ENCODE measurements around the gene TSPAN9.

TSPAN9 gene

DNA sequence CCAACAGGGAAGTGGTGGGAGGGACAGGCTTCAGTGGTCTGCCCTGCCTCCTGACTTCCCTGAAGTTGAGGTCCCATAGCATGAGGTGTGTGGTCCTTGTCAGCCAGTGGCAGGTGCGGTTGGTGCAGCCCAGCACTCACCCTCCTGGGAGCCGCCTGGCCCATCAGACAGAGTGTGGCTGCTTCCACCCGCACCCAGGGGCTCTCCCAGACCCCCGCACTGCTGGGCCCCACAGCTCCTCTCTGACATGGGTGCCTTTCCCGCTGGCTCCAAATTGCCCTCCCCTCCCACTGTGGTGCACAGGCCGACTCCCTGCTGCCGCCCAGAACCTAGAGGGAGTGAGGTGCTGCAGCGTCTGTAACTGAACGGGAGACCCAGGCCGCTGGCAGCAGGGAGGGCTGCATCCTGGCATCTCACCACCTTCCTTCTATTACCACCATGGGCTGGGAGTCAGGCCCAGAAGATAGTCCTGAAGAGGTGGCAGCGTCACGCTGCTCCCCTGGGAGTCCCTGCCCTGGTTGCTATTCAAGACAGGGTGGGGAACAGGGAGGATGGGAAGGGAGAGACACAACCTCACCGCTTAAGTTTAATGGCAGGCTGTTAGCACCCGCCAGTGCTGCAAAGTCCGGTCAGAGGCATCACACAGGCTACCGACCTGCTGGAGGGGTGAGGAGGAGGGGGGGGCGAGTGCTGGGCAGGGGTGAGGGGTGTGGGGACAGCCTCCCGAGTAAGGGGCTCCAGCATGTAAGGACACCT is 233.3 kb downstream of the TSPAN9 start:
- no peak overlapping the region for H3K27ac ChIP-seq (ENCODE audit: low read depth in 2 of 2, low read length in 2 of 2)
- H3K9ac ChIP-seq (ENCODE audit: low read depth in 1 of 2, low read length in 2 of 2) = no peak overlapping the region

DNA sequence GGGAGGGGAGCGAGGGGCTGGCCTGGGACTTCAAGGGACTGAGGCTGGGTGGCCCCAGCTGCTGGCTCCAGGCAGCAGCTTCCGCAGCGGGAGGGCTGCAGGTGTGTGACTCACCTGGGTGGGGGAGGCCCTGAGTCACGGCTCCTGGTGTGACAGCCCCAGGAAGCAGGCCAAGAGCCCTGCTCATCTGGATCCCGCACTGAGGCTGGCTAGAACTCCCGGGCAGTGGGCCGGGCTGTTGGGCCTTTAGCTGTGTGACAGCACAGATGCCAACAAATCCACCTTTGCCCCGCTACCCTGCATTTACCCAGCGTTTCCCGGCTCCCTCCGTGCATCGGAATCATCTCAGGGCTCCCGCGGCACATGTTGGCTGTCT is 233.8 kb downstream of the TSPAN9 start:
- Histone ChIP-seq H3K4me1 (ENCODE audit: control insufficient read depth in 2 of 2, insufficient read depth in 2 of 2, low read length in 2 of 2) (no peaks in the 10 kb centered on the region), H3K27ac (ENCODE audit: low read depth in 2 of 2, low read length in 2 of 2) (no peak overlapping the region), H3K36me3 (ENCODE audit: control insufficient read depth in 2 of 2, insufficient read depth in 2 of 2, low read length in 2 of 2) (no peaks in the 10 kb centered on the region), H3K27me3 (ENCODE audit: control insufficient read depth in 2 of 2, insufficient read depth in 2 of 2, low read length in 2 of 2) (peaks cover 5% of the 10 kb centered on the region in 2 donors), H3K9me3 (ENCODE audit: control insufficient read depth in 2 of 2, low read length in 2 of 2) (no peaks in the 10 kb centered on the region), H3K4me3 (ENCODE audit: low read length in 2 of 2) (no peak overlapping the region), H3K9ac (ENCODE audit: low read depth in 1 of 2, low read length in 2 of 2) (no peak overlapping the region)

More for the DNA sequence above, 233.3 kb downstream of the TSPAN9 start:
- Histone ChIP-seq H3K9me3 (ENCODE audit: control insufficient read depth in 2 of 2, low read length in 2 of 2) (no peaks in the 10 kb centered on the region), H3K27me3 (ENCODE audit: control insufficient read depth in 2 of 2, insufficient read depth in 2 of 2, low read length in 2 of 2) (peaks cover 5% of the 10 kb centered on the region in 2 donors), H3K36me3 (ENCODE audit: control insufficient read depth in 2 of 2, insufficient read depth in 2 of 2, low read length in 2 of 2) (no peaks in the 10 kb centered on the region), H3K4me1 (ENCODE audit: control insufficient read depth in 2 of 2, insufficient read depth in 2 of 2, low read length in 2 of 2) (no peaks in the 10 kb centered on the region), H3K4me3 (ENCODE audit: low read length in 2 of 2) (no peak overlapping the region)

DNA sequence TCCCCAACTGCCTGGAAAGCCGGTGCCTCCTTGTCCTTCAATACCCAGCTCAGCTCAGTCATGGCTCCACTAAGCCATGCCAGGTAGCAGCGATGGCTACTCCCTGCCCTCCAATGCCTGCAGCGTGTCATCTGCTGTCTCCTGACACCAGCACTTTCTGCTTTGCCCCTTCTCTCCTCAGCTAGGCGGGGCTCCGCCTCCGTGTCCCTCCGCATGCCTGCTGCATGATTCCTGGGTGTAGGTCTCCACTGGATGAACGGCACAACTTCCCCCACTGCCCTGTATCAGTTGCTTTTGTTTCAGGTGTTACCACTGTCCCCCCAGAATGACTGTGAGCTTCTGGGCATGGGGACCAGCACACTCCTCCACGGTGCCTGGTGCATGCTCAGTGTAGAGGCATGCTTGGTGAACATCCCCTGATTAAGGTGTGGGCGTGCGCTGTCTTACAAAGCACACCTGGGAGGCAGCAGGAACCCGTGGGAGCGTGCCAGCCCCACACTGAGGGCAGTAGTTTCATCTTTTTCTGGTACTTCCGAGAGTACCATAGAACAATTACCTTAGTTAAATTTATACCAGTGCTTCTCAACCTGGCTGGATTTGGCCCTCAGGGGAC is 234.4 kb downstream of the TSPAN9 start:
- H3K36me3 ChIP-seq (ENCODE audit: control insufficient read depth in 2 of 2, insufficient read depth in 2 of 2, low read length in 2 of 2) = no peaks in the 10 kb centered on the region
- no peak overlapping the region for H3K4me3 ChIP-seq (ENCODE audit: low read length in 2 of 2)
- no peak overlapping the region for H3K27ac ChIP-seq (ENCODE audit: low read depth in 2 of 2, low read length in 2 of 2)
- peaks cover 5% of the 10 kb centered on the region in 2 donors for H3K27me3 ChIP-seq (ENCODE audit: control insufficient read depth in 2 of 2, insufficient read depth in 2 of 2, low read length in 2 of 2)
- H3K4me1 ChIP-seq (ENCODE audit: control insufficient read depth in 2 of 2, insufficient read depth in 2 of 2, low read length in 2 of 2) = no peaks in the 10 kb centered on the region
- H3K9me3 ChIP-seq (ENCODE audit: control insufficient read depth in 2 of 2, low read length in 2 of 2) = no peaks in the 10 kb centered on the region
- H3K9ac ChIP-seq (ENCODE audit: low read depth in 1 of 2, low read length in 2 of 2) = no peak overlapping the region

DNA sequence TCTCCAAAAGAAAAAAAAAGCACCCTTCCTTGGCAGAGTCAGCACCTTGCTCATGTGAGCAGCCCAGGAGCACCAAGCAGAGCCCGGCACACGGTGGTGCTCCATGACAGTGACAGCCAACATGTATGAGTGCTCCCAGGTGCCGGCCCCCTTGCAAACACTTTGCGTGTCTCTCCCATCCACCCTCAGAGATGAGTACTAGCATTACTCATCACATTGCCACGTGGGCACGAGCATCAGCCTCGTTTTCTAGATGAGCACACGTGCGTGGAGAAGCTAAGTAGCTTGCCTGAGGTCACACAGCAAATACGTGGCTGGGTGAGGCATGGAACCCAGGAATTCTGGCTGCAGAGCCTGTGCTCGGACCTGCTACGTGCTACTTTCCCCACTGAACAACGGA is 235.9 kb downstream of the TSPAN9 start:
- no peak overlapping the region for H3K27ac ChIP-seq (ENCODE audit: low read depth in 2 of 2, low read length in 2 of 2)
- H3K36me3 ChIP-seq (ENCODE audit: control insufficient read depth in 2 of 2, insufficient read depth in 2 of 2, low read length in 2 of 2) = no peaks in the 10 kb centered on the region
- H3K9me3 ChIP-seq (ENCODE audit: control insufficient read depth in 2 of 2, low read length in 2 of 2) = no peaks in the 10 kb centered on the region
- no peaks in the 10 kb centered on the region for H3K4me1 ChIP-seq (ENCODE audit: control insufficient read depth in 2 of 2, insufficient read depth in 2 of 2, low read length in 2 of 2)
- H3K4me3 ChIP-seq (ENCODE audit: low read length in 2 of 2) = no peak overlapping the region
- H3K27me3 ChIP-seq (ENCODE audit: control insufficient read depth in 2 of 2, insufficient read depth in 2 of 2, low read length in 2 of 2) = peaks cover 5% of the 10 kb centered on the region in 2 donors
- no peak overlapping the region for H3K9ac ChIP-seq (ENCODE audit: low read depth in 1 of 2, low read length in 2 of 2)

DNA sequence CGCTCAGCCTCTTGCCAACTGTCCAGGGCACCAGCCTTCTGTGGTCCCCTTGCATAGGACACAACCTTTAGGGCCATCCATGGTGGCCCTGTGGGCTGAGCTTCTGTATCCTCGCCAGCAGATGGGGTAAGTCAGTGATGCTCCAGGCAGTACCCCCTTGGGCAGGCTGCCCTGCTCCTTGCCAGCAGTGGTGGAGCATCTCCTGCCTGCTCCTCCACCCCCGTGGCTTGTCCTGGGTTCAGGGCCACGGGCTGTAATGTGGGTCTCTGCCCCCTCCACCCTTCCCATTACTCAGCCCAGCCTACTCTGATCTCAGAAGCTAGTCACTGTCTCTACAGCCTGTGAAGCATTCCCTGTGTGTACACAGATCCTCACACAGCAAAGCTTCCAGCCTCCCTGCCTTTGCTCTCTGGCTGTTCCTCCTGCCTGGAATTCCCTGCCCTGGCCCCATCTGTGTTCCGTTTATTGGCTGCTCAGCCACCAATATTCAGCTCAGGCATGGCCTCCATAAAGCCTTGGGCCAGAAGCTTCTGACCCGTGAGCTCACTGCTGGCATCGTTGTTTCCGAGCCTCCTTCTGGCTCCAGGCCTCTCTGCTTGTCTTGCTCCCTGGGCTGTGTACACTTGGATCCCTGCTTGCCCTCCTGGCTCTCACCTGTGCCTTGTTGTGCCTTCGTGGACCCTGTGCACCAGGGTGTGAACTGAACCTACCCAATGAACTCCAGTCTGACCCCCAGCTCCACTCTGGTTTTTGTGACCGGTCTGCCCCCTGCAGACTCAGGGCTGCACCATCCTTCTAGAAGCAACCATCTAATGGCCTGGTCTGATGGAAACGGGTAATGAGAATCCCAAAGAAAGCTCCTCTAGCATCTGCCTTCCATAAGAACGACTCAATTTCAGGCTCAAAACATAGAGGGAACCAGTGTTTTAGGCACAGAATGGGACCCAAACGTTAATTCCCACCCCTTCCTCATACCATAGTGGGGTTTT is 236.8 kb downstream of the TSPAN9 start:
- Histone ChIP-seq H3K9ac (ENCODE audit: low read depth in 1 of 2, low read length in 2 of 2) (no peak overlapping the region), H3K27me3 (ENCODE audit: control insufficient read depth in 2 of 2, insufficient read depth in 2 of 2, low read length in 2 of 2) (peaks cover 0 to 5% of the 10 kb centered on the region in 2 donors), H3K4me3 (ENCODE audit: low read length in 2 of 2) (no peak overlapping the region), H3K27ac (ENCODE audit: low read depth in 2 of 2, low read length in 2 of 2) (no peak overlapping the region), H3K4me1 (ENCODE audit: control insufficient read depth in 2 of 2, insufficient read depth in 2 of 2, low read length in 2 of 2) (no peaks in the 10 kb centered on the region), H3K9me3 (ENCODE audit: control insufficient read depth in 2 of 2, low read length in 2 of 2) (no peaks in the 10 kb centered on the region), H3K36me3 (ENCODE audit: control insufficient read depth in 2 of 2, insufficient read depth in 2 of 2, low read length in 2 of 2) (no peaks in the 10 kb centered on the region)

DNA sequence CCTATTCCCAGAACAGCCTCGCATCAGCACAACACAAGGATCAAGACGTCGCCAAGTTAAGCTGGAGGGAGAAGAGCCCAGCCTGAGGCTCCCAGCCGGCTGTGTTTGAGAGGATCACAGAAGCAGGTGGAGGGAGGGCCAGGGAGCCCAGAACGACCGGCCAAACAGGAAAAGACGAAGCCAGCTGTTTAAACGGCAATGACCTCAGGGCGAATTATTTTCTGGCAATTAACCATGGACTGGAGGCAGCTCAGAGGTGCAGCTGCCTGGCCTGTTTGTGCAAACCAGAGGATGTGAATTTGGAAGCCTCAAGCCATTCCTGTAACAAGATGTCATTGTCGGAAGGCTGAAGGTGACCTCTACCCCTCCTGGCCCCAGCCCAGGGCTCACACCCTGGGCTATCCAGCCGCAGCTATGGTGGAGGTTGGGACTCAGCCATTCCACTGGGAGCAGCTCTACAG is 238.1 kb downstream of the TSPAN9 start:
- Histone ChIP-seq H3K27me3 (ENCODE audit: control insufficient read depth in 2 of 2, insufficient read depth in 2 of 2, low read length in 2 of 2) (peaks cover 0 to 2% of the 10 kb centered on the region in 2 donors), H3K36me3 (ENCODE audit: control insufficient read depth in 2 of 2, insufficient read depth in 2 of 2, low read length in 2 of 2) (no peaks in the 10 kb centered on the region), H3K9me3 (ENCODE audit: control insufficient read depth in 2 of 2, low read length in 2 of 2) (no peaks in the 10 kb centered on the region), H3K9ac (ENCODE audit: low read depth in 1 of 2, low read length in 2 of 2) (no peak overlapping the region), H3K4me3 (ENCODE audit: low read length in 2 of 2) (no peak overlapping the region), H3K4me1 (ENCODE audit: control insufficient read depth in 2 of 2, insufficient read depth in 2 of 2, low read length in 2 of 2) (no peaks in the 10 kb centered on the region), H3K27ac (ENCODE audit: low read depth in 2 of 2, low read length in 2 of 2) (no peak overlapping the region)

DNA sequence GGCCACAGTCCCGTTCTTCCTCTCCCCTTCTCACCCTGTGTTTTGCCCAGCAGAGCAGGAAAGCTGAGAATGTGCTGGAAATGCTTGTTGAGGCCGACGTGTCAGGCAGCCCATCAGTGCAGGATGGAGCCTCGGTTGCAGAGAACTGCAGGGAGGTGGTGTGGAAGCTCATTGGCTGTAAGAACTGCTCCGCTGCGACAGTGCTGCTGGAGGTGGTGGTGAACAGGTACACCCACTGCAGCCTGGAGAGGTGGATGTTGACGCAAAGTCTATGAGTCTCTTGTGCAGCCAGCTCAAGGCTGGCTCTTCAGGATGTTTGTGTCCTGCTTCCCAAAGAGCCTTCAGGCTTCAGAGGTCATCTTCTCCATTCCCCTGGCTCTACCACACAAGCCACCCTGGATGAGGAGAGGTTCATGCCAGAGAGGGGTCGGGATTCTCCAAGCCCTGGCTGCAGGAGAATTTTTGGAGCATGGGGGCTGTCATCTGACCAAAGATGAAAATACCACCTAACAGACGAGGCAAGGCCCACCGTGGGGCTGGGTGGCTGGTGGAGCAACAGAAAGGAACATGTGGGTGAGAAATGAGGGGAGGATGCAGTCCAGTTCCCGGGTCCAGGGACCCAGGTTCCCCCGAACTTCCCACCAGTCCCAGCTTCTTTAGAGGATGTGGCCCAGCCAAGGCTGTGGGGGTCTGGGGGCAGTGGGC is 239.7 kb downstream of the TSPAN9 start:
- Histone ChIP-seq H3K4me3 (ENCODE audit: low read length in 2 of 2) (no peak overlapping the region), H3K27ac (ENCODE audit: low read depth in 2 of 2, low read length in 2 of 2) (no peak overlapping the region), H3K4me1 (ENCODE audit: control insufficient read depth in 2 of 2, insufficient read depth in 2 of 2, low read length in 2 of 2) (no peaks in the 10 kb centered on the region), H3K9me3 (ENCODE audit: control insufficient read depth in 2 of 2, low read length in 2 of 2) (no peaks in the 10 kb centered on the region), H3K36me3 (ENCODE audit: control insufficient read depth in 2 of 2, insufficient read depth in 2 of 2, low read length in 2 of 2) (no peaks in the 10 kb centered on the region), H3K27me3 (ENCODE audit: control insufficient read depth in 2 of 2, insufficient read depth in 2 of 2, low read length in 2 of 2) (peaks cover 0 to 2% of the 10 kb centered on the region in 2 donors), H3K9ac (ENCODE audit: low read depth in 1 of 2, low read length in 2 of 2) (no peak overlapping the region)

DNA sequence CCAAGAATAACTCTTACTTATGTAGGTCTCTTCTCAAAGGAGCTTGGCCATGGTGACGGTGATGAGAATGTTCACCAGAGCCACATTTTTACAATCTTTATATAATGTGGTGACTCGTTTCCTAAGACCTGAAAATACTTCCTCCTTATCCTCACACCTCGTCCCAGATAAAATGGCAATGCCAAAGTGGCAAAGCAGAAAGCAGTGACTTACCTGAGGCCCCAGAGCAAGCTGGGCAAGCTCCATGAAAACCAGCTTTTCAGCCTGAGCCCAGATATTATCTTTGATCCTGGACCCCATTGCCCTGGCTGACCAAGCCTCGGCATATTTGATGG is 240.3 kb downstream of the TSPAN9 start:
- H3K9me3 ChIP-seq (ENCODE audit: control insufficient read depth in 2 of 2, low read length in 2 of 2) = no peaks in the 10 kb centered on the region
- no peak overlapping the region for H3K27ac ChIP-seq (ENCODE audit: low read depth in 2 of 2, low read length in 2 of 2)
- H3K27me3 ChIP-seq (ENCODE audit: control insufficient read depth in 2 of 2, insufficient read depth in 2 of 2, low read length in 2 of 2) = peaks cover 0 to 2% of the 10 kb centered on the region in 2 donors
- no peaks in the 10 kb centered on the region for H3K4me1 ChIP-seq (ENCODE audit: control insufficient read depth in 2 of 2, insufficient read depth in 2 of 2, low read length in 2 of 2)
- no peaks in the 10 kb centered on the region for H3K36me3 ChIP-seq (ENCODE audit: control insufficient read depth in 2 of 2, insufficient read depth in 2 of 2, low read length in 2 of 2)
- H3K4me3 ChIP-seq (ENCODE audit: low read length in 2 of 2) = no peak overlapping the region
- H3K9ac ChIP-seq (ENCODE audit: low read depth in 1 of 2, low read length in 2 of 2) = no peak overlapping the region

DNA sequence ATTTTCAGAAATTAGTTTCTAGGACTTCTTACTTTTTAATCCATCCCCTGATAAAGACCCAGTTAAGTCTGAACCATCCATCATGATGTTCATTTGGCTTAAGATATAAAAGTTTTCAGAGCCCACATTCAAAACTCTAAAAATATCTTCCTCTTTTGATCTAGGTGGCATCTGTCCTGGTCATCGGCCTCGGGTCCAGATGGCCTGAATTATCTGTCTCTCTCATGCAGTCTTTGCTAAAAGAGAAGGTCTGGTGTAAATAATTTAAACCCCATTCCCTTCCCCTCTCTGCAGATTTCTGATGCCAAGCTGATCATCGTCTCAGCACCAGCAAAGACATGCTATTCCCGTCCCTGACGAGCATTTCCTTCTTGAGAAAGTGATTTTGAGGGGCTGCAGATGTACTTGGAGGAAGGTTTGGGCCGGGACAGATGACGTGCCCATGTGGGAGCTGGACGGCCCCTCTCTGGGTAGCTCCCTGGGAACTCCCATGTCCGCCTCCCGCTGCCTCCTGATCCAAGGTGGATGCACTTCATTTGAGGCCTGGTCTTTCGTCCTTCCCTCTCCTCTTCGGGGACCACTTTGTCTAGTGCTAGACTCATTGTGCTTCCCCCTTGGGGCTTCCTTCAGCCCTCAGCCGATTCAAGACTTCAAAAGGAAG is 240.8 kb downstream of the TSPAN9 start:
- no peaks in the 10 kb centered on the region for H3K4me1 ChIP-seq (ENCODE audit: control insufficient read depth in 2 of 2, insufficient read depth in 2 of 2, low read length in 2 of 2)
- no peak overlapping the region for H3K9ac ChIP-seq (ENCODE audit: low read depth in 1 of 2, low read length in 2 of 2)
- H3K4me3 ChIP-seq (ENCODE audit: low read length in 2 of 2) = no peak overlapping the region
- H3K27ac ChIP-seq (ENCODE audit: low read depth in 2 of 2, low read length in 2 of 2) = no peak overlapping the region
- H3K36me3 ChIP-seq (ENCODE audit: control insufficient read depth in 2 of 2, insufficient read depth in 2 of 2, low read length in 2 of 2) = no peaks in the 10 kb centered on the region
- no peaks in the 10 kb centered on the region for H3K9me3 ChIP-seq (ENCODE audit: control insufficient read depth in 2 of 2, low read length in 2 of 2)
- peaks cover 0 to 2% of the 10 kb centered on the region in 2 donors for H3K27me3 ChIP-seq (ENCODE audit: control insufficient read depth in 2 of 2, insufficient read depth in 2 of 2, low read length in 2 of 2)

Measured in mucosa of rectum (tissue), 2 donors.